Mesangial cell (primary cell): ENCODE data around the gene RAB27A. TPM values are rescaled to one million over a fixed set of nuclear protein-coding genes. Genes with fewer than 3 reads are reported as not detected.

Source experiments
- total RNA-seq: library from RNA; depleted of rRNA; stranded (reverse); fragments of >200 nt; gene quantifications from 2 replicates; pipeline ENCODE4 v1.2.3, GENCODE V29; 2015

The RAB27A gene
- total RNA-seq: 5.1 and 5.5 TPM in 2 replicates

GRCh38 chr15:55289746-55290527 lies at the start of gene RAB27A:
Gene RAB27A, minus strand, starts transcription at chr15:55289813. Its CDS starts 54,879 bp downstream, at chr15:55234934.

DNA sequence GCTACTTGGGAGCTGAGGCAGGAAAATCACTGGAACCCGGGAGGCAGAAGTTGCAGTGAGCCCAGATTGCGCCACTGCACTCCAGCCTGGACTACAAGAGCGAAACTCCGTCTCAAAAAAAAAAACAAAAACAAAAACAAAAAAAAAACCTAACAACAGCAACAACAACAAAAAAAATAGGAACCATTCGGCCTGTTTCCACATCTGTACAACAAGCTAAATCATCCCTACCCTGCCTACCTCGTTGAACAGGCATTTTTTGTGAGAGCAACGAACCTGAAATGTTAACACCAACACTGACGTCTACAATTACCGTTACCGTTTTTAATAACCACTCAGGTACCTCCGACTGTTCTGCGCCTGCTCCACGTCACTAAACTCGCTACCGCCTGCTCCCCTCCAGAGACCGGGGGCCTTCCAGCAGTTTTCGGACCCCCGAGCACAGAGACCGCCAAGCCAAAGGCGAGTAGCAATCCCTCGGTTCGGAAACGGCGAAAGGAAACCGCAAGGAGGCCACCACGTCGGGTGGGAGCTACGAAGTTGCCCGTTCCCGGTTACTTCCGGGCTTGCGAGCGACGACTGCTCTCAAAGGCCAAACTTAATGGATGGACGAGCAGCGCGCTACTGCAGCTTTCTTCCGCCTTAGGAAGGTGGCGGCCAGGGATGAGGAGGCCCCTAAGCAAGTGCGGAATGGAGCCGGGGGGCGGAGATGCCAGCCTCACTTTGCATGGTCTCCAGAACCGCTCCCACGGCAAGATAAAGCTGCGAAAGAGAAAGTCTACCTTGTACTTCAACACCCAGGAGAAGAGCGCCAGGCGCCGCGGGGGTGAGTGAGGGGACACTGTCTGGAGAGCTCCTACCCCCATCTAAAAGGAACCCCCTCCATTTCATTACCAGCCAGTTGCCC lies 29.2 kb upstream of the RAB27A start, which contains the start of the genes PIGB and PIGBOS1:
Gene PIGB (plus strand): TSS at position 635 of the 907 bp plus-strand sequence. CDS start 29 bp downstream, at position 664.
Gene PIGBOS1 (minus strand): TSS at position 536 of the 907 bp plus-strand sequence. CDS start 1,331 bp downstream, outside the sequence.

GRCh38 chr15:55196458-55197361 lies 92.9 kb downstream of the RAB27A start, which contains the start of gene RSL24D1:
Gene RSL24D1, minus strand, starts transcription at chr15:55196941. Its CDS starts 51 bp downstream, at chr15:55196890.

Other genes starting within 250 kb of the RAB27A start
- 38.2 and 43.2 TPM in 2 replicates for gene RSL24D1, start 92.9 kb downstream of the RAB27A start, total RNA-seq
- gene PIGBOS1, start 29.3 kb upstream of the RAB27A start, total RNA-seq: 8.7 and 11.2 TPM in 2 replicates
- gene PIGB, start 29.4 kb upstream of the RAB27A start, total RNA-seq: 7.2 and 8.9 TPM in 2 replicates
- 15.8 and 25.4 TPM in 2 replicates for gene CCPG1, start 118.5 kb upstream of the RAB27A start, total RNA-seq
- 1.6 and 2.1 TPM in 2 replicates for gene PIERCE2, start 118.7 kb upstream of the RAB27A start, total RNA-seq
- 1.8 and 2.0 TPM in 2 replicates for gene DNAAF4, start 218.4 kb upstream of the RAB27A start, total RNA-seq